DMS79 (cell line): Measurements from ENCODE around the gene MT1G.
"Not testable (repeated sequence)": the region's sequence is repeated elsewhere in the genome, so short reads cannot be mapped to it uniquely, and the experiment has no call there.

ENCODE experiments used
- DNase-seq: peaks from one replicate; lab custom pipeline; 2025; lab: John Stamatoyannopoulos, UW

MT1G gene

GRCh38 chr16:56667581-56668571 lies at the start of gene MT1G:
Gene MT1G, minus strand, starts transcription at chr16:56668065. Its CDS starts 72 bp downstream, at chr16:56667993.
- DNase-seq: no peak

DNA sequence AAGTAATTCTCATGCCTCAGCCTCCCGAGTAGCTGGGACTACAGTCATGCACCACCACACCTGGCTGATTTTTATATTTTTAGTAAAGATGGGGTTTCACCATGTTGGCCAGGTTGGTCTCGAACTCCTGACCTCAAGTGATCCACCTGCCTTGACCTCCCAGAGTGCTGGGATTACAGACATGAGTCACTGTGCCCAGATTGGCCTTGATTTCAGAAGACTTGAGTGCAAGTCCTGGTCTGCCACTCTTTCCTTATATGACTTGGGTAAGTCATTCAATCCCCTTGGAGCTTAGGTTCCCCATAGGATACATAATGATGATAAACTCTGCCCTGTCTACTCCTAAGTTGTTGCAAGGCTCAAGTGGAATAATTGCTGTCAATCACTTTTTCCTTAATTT lies 49.7 kb upstream of the MT1G start:
- not testable (repeated sequence) for DNase-seq

GRCh38 chr16:56716761-56717160 lies 48.9 kb upstream of the MT1G start:
- no peak for DNase-seq

DNA sequence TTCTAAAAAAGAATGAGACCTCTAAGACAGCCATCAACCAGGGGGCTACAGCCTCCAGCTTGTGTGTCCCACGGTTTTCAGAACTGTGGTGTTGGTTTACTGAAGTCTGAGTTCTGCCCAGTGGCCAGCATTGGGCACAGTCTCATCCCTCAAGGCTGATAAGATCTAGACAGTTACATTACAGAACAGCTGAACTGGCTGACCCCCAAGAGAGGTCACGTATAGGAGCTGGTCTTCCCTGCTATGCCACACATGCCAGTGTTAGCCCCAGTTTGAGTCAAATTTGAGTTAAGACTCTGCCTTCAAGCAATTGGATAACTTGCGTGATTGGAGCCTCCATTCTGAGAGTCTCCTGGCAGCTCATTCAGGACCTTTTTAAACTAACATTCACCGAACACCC lies 47.3 kb upstream of the MT1G start:
- DNase-seq: no peak

- no peak for DNase-seq
Measured at GRCh38 chr16:56713794-56714193, 45.9 kb upstream of the MT1G start.

- DNase-seq: no peak
Measured at GRCh38 chr16:56711862-56712261, 44.0 kb upstream of the MT1G start.

- DNase-seq: no peak
Measured at GRCh38 chr16:56710181-56710737, 42.4 kb upstream of the MT1G start.

DNA sequence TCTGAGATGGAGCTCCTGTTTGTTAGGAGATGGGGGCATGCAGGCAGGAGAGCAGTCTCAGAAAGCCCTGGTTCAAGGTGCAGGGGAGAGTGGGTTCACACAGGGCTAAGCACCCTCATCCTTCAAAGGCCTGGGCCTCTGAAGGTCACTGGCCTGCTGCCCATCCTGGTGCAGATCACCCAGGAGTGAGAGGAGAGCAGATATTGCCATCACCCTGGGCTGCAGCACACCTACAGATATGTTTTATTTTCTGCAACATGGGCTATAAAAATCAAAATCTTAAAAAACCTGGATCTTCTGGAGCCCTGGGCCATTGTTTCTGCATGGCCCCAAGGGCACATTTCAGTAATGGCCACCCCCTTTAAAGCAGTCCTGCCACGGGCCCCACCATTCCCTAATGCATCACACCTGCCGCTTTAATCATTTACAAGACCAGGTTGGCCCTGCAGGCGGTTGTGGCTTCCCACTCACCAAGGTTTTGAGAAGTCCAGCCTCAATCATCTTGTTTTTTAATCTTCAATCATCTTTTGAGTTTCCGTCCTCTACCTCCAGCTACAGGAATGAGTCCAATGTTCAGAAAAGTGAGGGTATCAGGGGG lies 41.7 kb upstream of the MT1G start:
- DNase-seq: no peak

- DNase-seq: no peak
Measured at GRCh38 chr16:56708525-56709442, 40.9 kb upstream of the MT1G start.

DNA sequence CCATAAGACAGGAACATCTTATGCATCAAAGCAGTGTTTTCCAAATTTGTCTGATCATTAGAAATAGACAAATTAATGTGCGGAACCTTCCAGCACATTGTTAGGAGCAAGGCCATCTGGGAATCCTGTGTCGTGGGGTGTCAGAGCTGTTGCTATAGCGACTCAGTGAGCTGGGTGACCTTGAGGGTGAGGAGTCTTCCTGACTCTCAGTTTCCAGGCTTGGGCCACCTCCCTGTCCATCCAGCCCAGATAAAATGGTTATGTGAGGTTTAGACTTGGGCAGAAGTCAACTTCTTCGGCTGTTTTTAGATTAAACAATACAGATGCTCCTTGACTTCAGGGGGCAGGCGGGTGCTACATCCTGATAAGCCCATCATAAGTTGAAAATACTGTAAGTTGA lies 35.0 kb upstream of the MT1G start:
- no peak for DNase-seq

- no peak for DNase-seq
Measured at GRCh38 chr16:56701534-56701933, 33.7 kb upstream of the MT1G start.

- no peak for DNase-seq
Measured at GRCh38 chr16:56700631-56701030, 32.8 kb upstream of the MT1G start.

DNA sequence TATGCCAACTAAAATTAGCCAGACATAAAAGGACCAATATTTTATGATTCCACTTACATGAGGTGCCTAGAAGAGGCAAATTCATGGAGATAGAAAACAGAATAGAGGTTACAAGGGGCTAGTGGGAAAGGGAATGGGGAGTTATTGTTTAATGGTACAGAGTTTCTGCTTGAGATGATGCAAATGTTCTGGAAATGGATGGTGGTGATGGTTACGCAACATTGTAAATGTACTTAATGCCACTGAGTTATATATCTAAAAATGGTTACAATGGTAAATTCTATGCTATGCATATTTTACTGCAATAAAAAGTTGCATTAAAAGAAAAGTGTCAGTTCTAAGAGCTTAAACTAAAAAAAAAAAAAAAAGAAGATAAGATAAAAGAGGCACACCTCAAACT lies 32.3 kb upstream of the MT1G start:
- no peak for DNase-seq

GRCh38 chr16:56697456-56698155 lies 29.7 kb upstream of the MT1G start:
- no peak for DNase-seq

DNA sequence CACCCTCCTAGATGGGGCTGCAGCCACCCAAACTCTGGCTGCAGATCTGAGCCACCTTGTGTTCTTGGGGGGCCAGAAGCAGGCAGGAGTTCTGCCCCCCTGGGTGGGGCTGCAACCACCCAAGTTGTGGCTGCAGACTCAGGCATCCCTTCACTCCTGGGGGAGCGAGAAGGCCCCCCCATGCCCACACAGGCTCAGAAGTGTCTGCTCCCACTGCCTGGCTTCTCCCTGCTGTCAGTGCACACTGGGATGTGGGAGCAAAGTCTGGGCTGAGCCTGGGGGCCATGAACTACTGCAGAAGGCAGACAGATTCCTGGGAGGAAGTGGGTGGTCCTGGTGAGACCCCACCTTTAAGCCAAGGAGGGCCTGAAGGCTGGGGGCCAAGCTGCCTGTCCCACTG lies 27.4 kb upstream of the MT1G start:
- DNase-seq: no peak

DNA sequence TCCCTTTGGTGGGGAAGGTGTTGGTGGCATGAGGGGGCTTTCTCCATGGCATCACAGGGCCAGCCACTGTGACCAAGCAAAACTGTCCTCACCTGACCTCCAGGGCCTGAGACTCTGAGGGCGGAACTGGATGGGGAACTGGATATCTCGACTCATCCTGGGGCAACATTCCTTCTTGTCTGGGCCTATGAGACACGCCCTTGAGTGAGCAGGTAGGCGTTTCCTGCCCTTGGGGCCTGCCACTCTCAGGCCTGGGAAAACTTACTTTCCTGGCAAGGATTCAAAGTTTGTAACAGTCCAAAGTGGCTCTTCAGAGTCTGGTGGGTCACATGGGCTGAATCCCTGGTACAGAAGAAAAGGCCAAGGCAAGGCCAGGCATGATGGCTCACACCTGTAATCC lies 24.0 kb upstream of the MT1G start:
- DNase-seq: peak; percentile 58

- no peak for DNase-seq
Measured at GRCh38 chr16:56690420-56691122, 22.7 kb upstream of the MT1G start.

GRCh38 chr16:56689171-56689570 lies 21.3 kb upstream of the MT1G start:
- no peak for DNase-seq

- DNase-seq: no peak
Measured at GRCh38 chr16:56688762-56689161, 20.9 kb upstream of the MT1G start.

DNA sequence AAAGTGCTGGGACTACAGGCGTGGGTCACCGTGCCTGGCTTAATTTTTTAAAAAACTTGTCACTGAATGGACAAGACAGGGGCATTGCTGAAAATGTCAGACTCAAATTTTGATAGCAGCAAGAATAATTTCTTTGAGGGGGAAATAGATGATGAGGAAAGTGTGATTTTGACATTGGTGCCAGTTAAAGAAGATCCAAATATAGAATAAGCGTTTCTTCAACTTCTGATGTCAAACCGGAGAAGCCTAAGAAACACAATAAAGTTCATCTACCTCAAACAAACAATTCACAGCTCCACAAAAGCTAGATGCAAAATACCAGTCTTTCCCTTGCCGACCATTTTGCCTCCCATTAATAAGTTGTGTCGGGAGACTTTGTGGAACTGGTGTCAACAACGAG lies 18.9 kb upstream of the MT1G start:
- no peak for DNase-seq
